CD8-positive, alpha-beta memory T cell (primary cell): ENCODE measurements around the gene PAQR6. TPM values are rescaled to one million over a fixed set of nuclear protein-coding genes. Genes with fewer than 3 reads are reported as not detected.

Experiments used
- polyA plus RNA-seq: library from polyadenylated mRNA; unstranded; fragments of 300-500 nt; fragmentation: Illumina TruSeq; gene quantifications from one replicate; pipeline ENCODE4 v1.2.3, GENCODE V29; 2021
- total RNA-seq, 2 experiments: library from RNA; stranded (reverse); gene quantifications; one replicate each; pipeline ENCODE4 v1.2.3, GENCODE V29; 2021

Gene PAQR6
- total and polyA plus RNA-seq, 3 experiments from 2014 or later, result 0.53 to 1.9 (median 1.9) TPM

Other genes with a start within 250 kb of the PAQR6 start
- gene SSR2, start 227.1 kb downstream of the PAQR6 start, total RNA-seq, result 100 to 1,000 TPM; 187 to 190 TPM
- gene SSR2, start 227.1 kb downstream of the PAQR6 start, polyA plus RNA-seq, result 380 TPM
- 10 to 100 TPM; 59.4 to 61.9 TPM for gene UBQLN4, start 194.3 kb downstream of the PAQR6 start, total RNA-seq
- 15.6 TPM for gene UBQLN4, start 194.3 kb downstream of the PAQR6 start, polyA plus RNA-seq
- 10 to 100 TPM; 61.9 to 67.4 TPM for gene LAMTOR2, start 193.3 kb downstream of the PAQR6 start, total RNA-seq
- 134 TPM for gene LAMTOR2, start 193.3 kb downstream of the PAQR6 start, polyA plus RNA-seq
- not detected for gene RAB25, start 186.9 kb downstream of the PAQR6 start, total RNA-seq
- 0.76 TPM for gene RAB25, start 186.9 kb downstream of the PAQR6 start, polyA plus RNA-seq
- gene MEX3A, start 165.6 kb downstream of the PAQR6 start, total RNA-seq, result 1 to 10 TPM in 1 of 2 experiments, under 1 TPM in 1; 0.24 to 1.0 TPM
- gene MEX3A, start 165.6 kb downstream of the PAQR6 start, polyA plus RNA-seq, result not detected
- gene LMNA, start 133.3 kb downstream of the PAQR6 start, total RNA-seq, result 100 to 1,000 TPM; 325 to 335 TPM
- 13.9 TPM for gene LMNA, start 133.3 kb downstream of the PAQR6 start, polyA plus RNA-seq
- 10 to 100 TPM; 21.6 to 23.0 TPM for gene SEMA4A, start 94.5 kb downstream of the PAQR6 start, total RNA-seq
- gene SEMA4A, start 94.5 kb downstream of the PAQR6 start, polyA plus RNA-seq, result 10.7 TPM
- 10 to 100 TPM; 30.8 to 32.4 TPM for gene SLC25A44, start 54.0 kb downstream of the PAQR6 start, total RNA-seq
- gene SLC25A44, start 54.0 kb downstream of the PAQR6 start, polyA plus RNA-seq, result 21.4 TPM
- gene PMF1, start 35.0 kb downstream of the PAQR6 start, total RNA-seq, result 10 to 100 TPM; 85.9 to 88.3 TPM
- gene PMF1, start 35.0 kb downstream of the PAQR6 start, polyA plus RNA-seq, result 83.3 TPM
- 1 to 10 TPM in 1 of 2 experiments, under 1 TPM in 1; 0.97 to 1.5 TPM for gene BGLAP, start 5.9 kb downstream of the PAQR6 start, total RNA-seq
- not detected for gene BGLAP, start 5.9 kb downstream of the PAQR6 start, polyA plus RNA-seq
- gene SMG5, start 34.8 kb upstream of the PAQR6 start, total RNA-seq, result 100 to 1,000 TPM; 110 to 117 TPM
- 27.3 TPM for gene SMG5, start 34.8 kb upstream of the PAQR6 start, polyA plus RNA-seq
- gene TMEM79, start 36.3 kb upstream of the PAQR6 start, total RNA-seq, result 10 to 100 TPM; 10.8 to 11.2 TPM
- gene TMEM79, start 36.3 kb upstream of the PAQR6 start, polyA plus RNA-seq, result 5.6 TPM
- 10 to 100 TPM; 19.5 to 20.9 TPM for gene GLMP, start 47.6 kb upstream of the PAQR6 start, total RNA-seq
- 18.9 TPM for gene GLMP, start 47.6 kb upstream of the PAQR6 start, polyA plus RNA-seq
- gene VHLL, start 51.3 kb upstream of the PAQR6 start, total RNA-seq, result under 1 TPM in 1 of 2 experiments, not detected in 1; 0.35 TPM
- not detected for gene VHLL, start 51.3 kb upstream of the PAQR6 start, polyA plus RNA-seq
- gene CCT3, start 90.2 kb upstream of the PAQR6 start, total RNA-seq, result 100 to 1,000 TPM; 526 to 528 TPM
- gene CCT3, start 90.2 kb upstream of the PAQR6 start, polyA plus RNA-seq, result 199 TPM
- under 1 TPM in 1 of 2 experiments, not detected in 1; 0.53 TPM for gene TSACC, start 90.5 kb upstream of the PAQR6 start, total RNA-seq
- 0.84 TPM for gene TSACC, start 90.5 kb upstream of the PAQR6 start, polyA plus RNA-seq
- gene RHBG, start 121.2 kb upstream of the PAQR6 start, total RNA-seq, result not detected
- gene RHBG, start 121.2 kb upstream of the PAQR6 start, polyA plus RNA-seq, result not detected